IMR-90 (cell line): ENCODE results near the gene AGAP1. TPM values are rescaled to one million over a fixed set of nuclear protein-coding genes. Genes with fewer than 3 reads are reported as not detected.

ENCODE experiments used
- ATAC-seq: fragments of 200-7000 bp; cut with Tn5 transposase; 2 replicates; pipeline ENCODE4 v1.9.1; 2020; ENCODE audit warnings: low read depth, mild to moderate bottlenecking, moderate library complexity
- BruUV-seq: library from RNA; stranded (reverse); fragments of 400-500 nt; replicated peaks from 2 replicates; lab custom pipeline; 2021; lab: Mats Ljungman, UMichigan
- CTCF ChIA-PET: fragments of 300-600 bp; formaldehyde crosslinking; extraction: SDS; loops from one replicate; lab custom pipeline; 2021; ENCODE audit warnings: antibody characterized with exemption; lab: Yijun Ruan, JAX
- POLR2A ChIA-PET: fragments of 300-600 bp; sonication (Branson Sonifier 250); formaldehyde crosslinking; loops from one replicate; lab custom pipeline; 2022; ENCODE audit warnings: antibody characterized with exemption; ENCODE audit not compliant: unreplicated experiment; lab: Charles Lee
- DNase-seq: peaks from one replicate; pipeline ENCODE4 v3.0.0; 2013
- H2AFZ ChIP-seq: replicated peaks from 2 replicates; pipeline ENCODE3; 2013; ENCODE audit warnings: low read length, mild to moderate bottlenecking; ENCODE audit not compliant: poor library complexity
- H2AK5ac ChIP-seq: 2 replicates; pipeline ENCODE4 v1.6.1; 2013; ENCODE audit warnings: low read depth, low read length, inconsistent platforms
- H2AK9ac ChIP-seq: replicated peaks from 2 replicates; pipeline ENCODE3; 2013; ENCODE audit warnings: mild to moderate bottlenecking, low read depth, low read length, moderate library complexity; ENCODE audit not compliant: poor library complexity
- H2BK120ac ChIP-seq: 2 replicates; pipeline ENCODE4 v1.6.1; 2013; ENCODE audit warnings: low read depth, low read length, inconsistent platforms
- H2BK15ac ChIP-seq: 3 replicates; pipeline ENCODE4 v1.6.1; 2013; ENCODE audit warnings: low read depth, low read length, inconsistent platforms
- H2BK20ac ChIP-seq: 2 replicates; pipeline ENCODE4 v1.6.1; 2013; ENCODE audit warnings: low read depth, mild to moderate bottlenecking, inconsistent platforms, low read length, moderate library complexity
- H2BK5ac ChIP-seq: 2 replicates; pipeline ENCODE4 v1.6.1; 2013; ENCODE audit warnings: mild to moderate bottlenecking, low read depth, low read length, inconsistent platforms; ENCODE audit not compliant: poor library complexity, severe bottlenecking
- H3K14ac ChIP-seq: replicated peaks from 2 replicates; pipeline ENCODE4 v1.6.1; 2013; ENCODE audit warnings: low read depth, low read length, inconsistent platforms
- H3K18ac ChIP-seq: 2 replicates; pipeline ENCODE4 v1.6.1; 2013; ENCODE audit warnings: low read depth, low read length, control low read depth
- H3K23ac ChIP-seq: 2 replicates; pipeline ENCODE4 v1.6.1; 2013; ENCODE audit warnings: low read depth, low read length, inconsistent platforms
- H3K27ac ChIP-seq: 2 replicates; pipeline ENCODE4 v1.5.1; 2013; ENCODE audit warnings: mild to moderate bottlenecking, control low read depth, low read length; ENCODE audit not compliant: insufficient read depth
- H3K27me3 ChIP-seq: 2 replicates; pipeline ENCODE4 v1.6.1; 2013; ENCODE audit warnings: low read length; ENCODE audit not compliant: control insufficient read depth, insufficient read depth
- H3K36me3 ChIP-seq: 2 replicates; pipeline ENCODE4 v1.6.1; 2013; ENCODE audit warnings: low read length, mixed read lengths; ENCODE audit not compliant: control insufficient read depth, insufficient read depth
- H3K4ac ChIP-seq: 2 replicates; pipeline ENCODE4 v1.6.1; 2013; ENCODE audit warnings: low read depth, low read length, inconsistent platforms
- H3K4me1 ChIP-seq: 2 replicates; pipeline ENCODE4 v1.6.1; 2013; ENCODE audit warnings: low read length, mixed read lengths; ENCODE audit not compliant: control insufficient read depth, insufficient read depth
- H3K4me2 ChIP-seq: 2 replicates; pipeline ENCODE4 v1.6.1; 2013; ENCODE audit warnings: low read depth, mild to moderate bottlenecking, control low read depth, low read length, moderate library complexity
- H3K4me3 ChIP-seq: 2 replicates; pipeline ENCODE4 v1.5.1; 2013; ENCODE audit warnings: low read depth, mild to moderate bottlenecking, control low read depth, low read length, moderate library complexity; ENCODE audit not compliant: insufficient read depth
- H3K56ac ChIP-seq: 2 replicates; pipeline ENCODE4 v1.6.1; 2013; ENCODE audit warnings: low read length, inconsistent platforms; ENCODE audit not compliant: insufficient read depth; ENCODE audit errors: extremely low read depth
- H3K79me1 ChIP-seq, 2 experiments: 2 replicates each; pipeline ENCODE4 v1.6.1; 2013; ENCODE audit warnings: low read length in 2 of 2, inconsistent platforms in 1 of 2, low read depth in 1 of 2
- H3K9ac ChIP-seq: 2 replicates; pipeline ENCODE4 v1.6.1; 2013; ENCODE audit warnings: low read depth, low read length, control low read depth
- H3K9me1 ChIP-seq: 2 replicates; pipeline ENCODE4 v1.6.1; 2013; ENCODE audit warnings: low read length, inconsistent platforms; ENCODE audit not compliant: insufficient read depth
- H3K9me3 ChIP-seq: 2 replicates; pipeline ENCODE4 v1.6.1; 2013; ENCODE audit warnings: low read length; ENCODE audit not compliant: control insufficient read depth, insufficient read depth
- H4K20me1 ChIP-seq: 2 replicates; pipeline ENCODE4 v1.6.1; 2013; ENCODE audit warnings: low read length, inconsistent platforms; ENCODE audit not compliant: insufficient read depth
- H4K5ac ChIP-seq: 2 replicates; pipeline ENCODE4 v1.6.1; 2013; ENCODE audit warnings: mild to moderate bottlenecking, low read depth, low read length, control low read depth
- H4K8ac ChIP-seq, 2 experiments: 2 replicates each; pipeline ENCODE4 v1.6.1; 2013; ENCODE audit warnings: low read depth in 2 of 2, low read length in 2 of 2, control low read depth in 1 of 2, inconsistent platforms in 1 of 2
- H4K91ac ChIP-seq: 2 replicates; pipeline ENCODE4 v1.6.1; 2013; ENCODE audit warnings: low read depth, low read length, inconsistent platforms; ENCODE audit not compliant: insufficient read depth
- BHLHE40 ChIP-seq: fragments of 150-350 bp; IDR thresholded peaks from 2 replicates; pipeline ENCODE4 v1.6.1; 2016; ENCODE audit warnings: mild to moderate bottlenecking, low read depth, low read length
- CHD1 ChIP-seq: IDR thresholded peaks from 2 replicates; pipeline ENCODE4 v1.6.1; 2012; ENCODE audit warnings: low read depth, low read length, improper control_type of control experiment
- CTCF ChIP-seq: conservative IDR thresholded peaks from 2 replicates; pipeline ENCODE4 v1.5.1; 2012; ENCODE audit warnings: mild to moderate bottlenecking, low read depth, low read length, improper control_type of control experiment
- MAFK ChIP-seq: IDR thresholded peaks from 2 replicates; pipeline ENCODE4 v1.6.1; 2012; ENCODE audit warnings: low read depth, low read length, improper control_type of control experiment
- NFE2L2 ChIP-seq: fragments of 150-350 bp; IDR thresholded peaks from 2 replicates; pipeline ENCODE4 v1.6.1; 2016; ENCODE audit warnings: low read depth, mild to moderate bottlenecking, low read length
- POLR2A ChIP-seq: IDR thresholded peaks from 2 replicates; pipeline ENCODE4 v1.6.1; 2012; ENCODE audit warnings: mild to moderate bottlenecking, low read depth, low read length
- RAD21 ChIP-seq: IDR thresholded peaks from 2 replicates; pipeline ENCODE4 v1.6.1; 2012; ENCODE audit warnings: low read length, improper control_type of control experiment
- USF2 ChIP-seq: fragments of 150-350 bp; IDR thresholded peaks from 2 replicates; pipeline ENCODE4 v1.6.1; 2017; ENCODE audit warnings: mild to moderate bottlenecking, antibody characterized with exemption, low read length, low read depth
- WGBS, 2 experiments: methylation state at CpG; one replicate each; pipeline versions ENCODE4 v1.1.5 to v1.1.7; 2013; ENCODE audit warnings: missing lambda C conversion rate in 2 of 2; ENCODE audit not compliant: insufficient read length in 1 of 2; ENCODE audit errors: extremely low coverage in 2 of 2; 5-methylcytosine and 5-hydroxymethylcytosine counted together
- dilution Hi-C: fragments of 300-500 bp; cut with HindIII; formaldehyde crosslinking; loops from one replicate; pipeline ENCODE4 v1.14.3; 2018; ENCODE audit warnings: low sequenced_read_pairs; ENCODE audit not compliant: unreplicated experiment
- in situ Hi-C: fragments of 300-500 bp; cut with MboI; formaldehyde crosslinking; loops from 3 replicates; pipeline ENCODE4 v1.14.3; 2019; ENCODE audit warnings: low sequenced_read_pairs, inconsistent platforms, mixed read lengths
- intact Hi-C: fragments of 100-400 bp; cut with micrococcal nuclease; formaldehyde crosslinking; loops from 2 replicates; pipeline ENCODE4 v1.10.0; 2022
- polyA plus RNA-seq, 3 experiments: library from polyadenylated mRNA; depleted of rRNA; stranded (reverse); fragments of >200 nt; gene quantifications; 2 replicates each; pipeline ENCODE4 v1.2.3, GENCODE V29; 2012; ENCODE audit warnings: low replicate concordance in 1 of 3
- total RNA-seq: library from RNA; depleted of rRNA; stranded (reverse); fragments of >200 nt; gene quantifications from 2 replicates; pipeline ENCODE4 v1.2.3, GENCODE V29; 2012
- TF ChIP-seq, protein P1 (sequence below): fragments of 150-350 bp; IDR thresholded peaks from 2 replicates; pipeline ENCODE4 v1.6.1; 2016; ENCODE audit warnings: low read depth, mild to moderate bottlenecking, low read length, moderate library complexity, borderline replicate concordance

The AGAP1 gene
- total and polyA plus RNA-seq, 2 of the 4 experiments (the other 2 are of a cell fraction) = 15.1 to 16.4 TPM

GRCh38 chr2:235725016-235725489, 231.2 kb downstream of the AGAP1 start:
- peaks cover 3% of the 10 kb centered on the region; the same call in 1 of the 2 replicates for H4K20me1 ChIP-seq
- no peak overlapping the region for H2BK15ac ChIP-seq
- ATAC-seq = no peak
- H3K27me3 ChIP-seq = no peaks in the 10 kb centered on the region
- peaks cover 5% of the 10 kb centered on the region; the same call in 1 of the 2 replicates for H3K9me1 ChIP-seq
- H3K4me1 ChIP-seq = peaks cover 2% of the 10 kb centered on the region; the same call in 1 of the 2 replicates
- peaks cover 0 to 5% of the 10 kb centered on the region in 2 experiments; a peak in 2 of 4 replicates for H3K79me1 ChIP-seq
- no peak overlapping the region for H2AFZ ChIP-seq
- no TSS peak for BruUV-seq
- no peak overlapping the region for H3K27ac ChIP-seq
- dilution Hi-C loops = loop anchor here (25.0 kb wide), 1 partner anchor 588 kb away; no protein-coding TSS in a partner anchor
- no peaks in the 10 kb centered on the region for H3K9me3 ChIP-seq
- H3K56ac ChIP-seq = no peak overlapping the region
- ChIA-PET POLR2A (no interaction called here), CTCF (no interaction called here)
- no peak overlapping the region for H2BK20ac ChIP-seq
- in situ Hi-C loops = no loop called here
- H4K8ac ChIP-seq = no peak overlapping the region
- TF ChIP-seq NFE2L2 = no peak
- no peak for TF ChIP-seq BHLHE40
- TF ChIP-seq POLR2A = no peak
- TF ChIP-seq, protein P1, sequence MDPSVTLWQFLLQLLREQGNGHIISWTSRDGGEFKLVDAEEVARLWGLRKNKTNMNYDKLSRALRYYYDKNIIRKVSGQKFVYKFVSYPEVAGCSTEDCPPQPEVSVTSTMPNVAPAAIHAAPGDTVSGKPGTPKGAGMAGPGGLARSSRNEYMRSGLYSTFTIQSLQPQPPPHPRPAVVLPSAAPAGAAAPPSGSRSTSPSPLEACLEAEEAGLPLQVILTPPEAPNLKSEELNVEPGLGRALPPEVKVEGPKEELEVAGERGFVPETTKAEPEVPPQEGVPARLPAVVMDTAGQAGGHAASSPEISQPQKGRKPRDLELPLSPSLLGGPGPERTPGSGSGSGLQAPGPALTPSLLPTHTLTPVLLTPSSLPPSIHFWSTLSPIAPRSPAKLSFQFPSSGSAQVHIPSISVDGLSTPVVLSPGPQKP = no peak
- no peak for TF ChIP-seq RAD21
- no peak for TF ChIP-seq CHD1
- no peak for TF ChIP-seq USF2
- no peak for TF ChIP-seq CTCF
- no peak for TF ChIP-seq MAFK
- no peak overlapping the region for H3K23ac ChIP-seq
- H2AK5ac ChIP-seq = no peak overlapping the region
- no peak for DNase-seq
- H4K91ac ChIP-seq = no peak overlapping the region
- H3K4me2 ChIP-seq = no peak overlapping the region
- WGBS, 2 experiments = no CpG with 5 or more reads among the region's 8 CpGs
- H3K4me3 ChIP-seq = no peak overlapping the region
- no peak overlapping the region for H2BK5ac ChIP-seq
- H3K14ac ChIP-seq = no peak overlapping the region
- no peak overlapping the region for H4K5ac ChIP-seq
- no peaks in the 10 kb centered on the region for H3K36me3 ChIP-seq
- H2BK120ac ChIP-seq = no peak overlapping the region
- intact Hi-C loops = no loop called here
- no peak overlapping the region for H3K4ac ChIP-seq
- H2AK9ac ChIP-seq = no peak overlapping the region
- H3K18ac ChIP-seq = no peak overlapping the region
- H3K9ac ChIP-seq = no peak overlapping the region
